Epidermal melanocyte (primary cell): ENCODE measurements around the gene GAS2L2.
"Not testable (repeated sequence)": the region's sequence is repeated elsewhere in the genome, so short reads cannot be mapped to it uniquely, and the experiment has no call there.

Source experiments
- DNase-seq: peaks from one replicate; pipeline ENCODE4 v3.0.0; 2011; ENCODE audit warnings: low spot score; ENCODE audit not compliant: insufficient read length

The GAS2L2 gene

DNA sequence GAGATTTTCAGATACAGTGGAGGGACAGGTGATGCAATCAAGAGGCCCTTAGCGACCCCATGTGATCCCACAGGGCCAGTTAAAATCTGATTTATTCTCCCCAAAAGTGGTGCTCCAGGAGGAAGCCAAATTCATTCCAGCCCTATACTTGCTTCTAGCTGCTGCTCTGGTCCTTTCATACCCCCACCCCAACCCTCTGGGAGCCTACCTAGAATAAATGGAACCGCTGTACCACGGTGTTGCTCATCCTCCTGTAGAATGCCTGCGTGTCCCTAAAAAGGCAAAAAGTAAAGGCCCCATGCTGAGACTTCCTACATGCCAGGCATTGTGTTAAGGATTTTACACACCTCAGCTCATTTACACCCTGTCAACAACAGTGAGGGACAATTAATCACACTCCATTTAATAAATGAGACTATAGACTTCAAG, 23.6 kb downstream of the GAS2L2 start:
- DNase-seq: no peak

DNA sequence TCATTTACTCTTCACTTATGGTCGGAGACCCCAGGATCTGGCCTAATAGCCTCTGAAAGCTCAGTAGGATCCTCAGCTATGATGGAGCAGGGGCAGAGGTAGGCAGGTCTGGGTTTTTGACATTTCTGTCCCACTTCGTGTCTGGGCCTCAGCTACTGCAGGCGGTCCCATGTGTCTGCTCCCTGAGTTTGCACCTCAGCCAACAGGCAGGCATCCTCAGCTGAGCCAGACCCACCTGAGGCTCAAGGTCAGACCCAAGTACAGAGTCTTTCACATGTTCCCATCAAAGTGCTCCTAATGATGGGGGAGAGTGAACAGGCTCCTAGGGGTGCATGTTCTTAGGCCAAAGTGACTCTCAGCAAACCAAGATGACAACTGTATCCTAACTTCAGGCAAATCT, 24.5 kb downstream of the GAS2L2 start:
- no peak for DNase-seq

DNA sequence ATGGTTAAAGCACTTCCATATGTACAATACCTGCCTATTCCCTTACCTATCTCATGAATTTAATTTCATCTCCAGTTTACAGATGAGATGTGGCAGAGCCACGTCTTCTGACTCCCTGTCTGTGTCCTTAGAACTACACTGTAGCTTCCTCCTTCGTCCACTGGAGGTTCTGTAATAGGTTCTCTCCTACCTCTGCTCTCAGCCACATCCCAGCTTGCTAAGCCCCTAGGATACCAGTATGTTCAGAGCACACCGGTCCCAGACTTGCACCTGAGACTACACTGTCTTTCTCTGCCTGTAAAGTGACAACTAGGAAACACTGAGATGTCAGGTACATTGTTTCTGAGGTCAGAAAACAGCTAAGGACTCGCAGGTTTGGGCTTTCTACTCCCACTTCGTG, 25.4 kb downstream of the GAS2L2 start:
- DNase-seq: no peak

DNA sequence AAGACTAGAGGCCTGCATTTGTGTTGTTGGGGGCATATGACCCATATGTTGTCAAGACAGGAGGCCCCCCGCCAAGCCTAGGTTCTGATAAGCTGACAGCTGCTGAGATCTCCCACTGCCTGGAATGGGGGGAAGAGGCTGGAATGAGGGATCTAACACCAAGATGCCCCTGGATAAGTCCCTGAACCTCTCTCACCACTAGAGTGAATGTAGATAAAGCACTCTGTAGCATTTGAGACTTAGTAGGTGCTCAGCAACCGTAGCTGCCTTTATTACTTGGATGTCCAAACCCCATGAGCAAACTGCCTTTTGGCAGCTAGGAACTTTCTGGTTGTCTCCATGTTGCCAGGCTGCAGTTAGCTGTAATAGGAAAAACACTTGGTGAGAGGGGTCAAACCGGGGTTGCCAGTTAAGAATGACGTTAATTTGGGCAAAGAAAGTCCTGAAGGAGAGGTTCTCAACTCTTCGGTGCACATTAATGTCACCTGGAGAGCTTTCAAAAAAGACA, 26.0 kb downstream of the GAS2L2 start:
- DNase-seq: no peak

DNA sequence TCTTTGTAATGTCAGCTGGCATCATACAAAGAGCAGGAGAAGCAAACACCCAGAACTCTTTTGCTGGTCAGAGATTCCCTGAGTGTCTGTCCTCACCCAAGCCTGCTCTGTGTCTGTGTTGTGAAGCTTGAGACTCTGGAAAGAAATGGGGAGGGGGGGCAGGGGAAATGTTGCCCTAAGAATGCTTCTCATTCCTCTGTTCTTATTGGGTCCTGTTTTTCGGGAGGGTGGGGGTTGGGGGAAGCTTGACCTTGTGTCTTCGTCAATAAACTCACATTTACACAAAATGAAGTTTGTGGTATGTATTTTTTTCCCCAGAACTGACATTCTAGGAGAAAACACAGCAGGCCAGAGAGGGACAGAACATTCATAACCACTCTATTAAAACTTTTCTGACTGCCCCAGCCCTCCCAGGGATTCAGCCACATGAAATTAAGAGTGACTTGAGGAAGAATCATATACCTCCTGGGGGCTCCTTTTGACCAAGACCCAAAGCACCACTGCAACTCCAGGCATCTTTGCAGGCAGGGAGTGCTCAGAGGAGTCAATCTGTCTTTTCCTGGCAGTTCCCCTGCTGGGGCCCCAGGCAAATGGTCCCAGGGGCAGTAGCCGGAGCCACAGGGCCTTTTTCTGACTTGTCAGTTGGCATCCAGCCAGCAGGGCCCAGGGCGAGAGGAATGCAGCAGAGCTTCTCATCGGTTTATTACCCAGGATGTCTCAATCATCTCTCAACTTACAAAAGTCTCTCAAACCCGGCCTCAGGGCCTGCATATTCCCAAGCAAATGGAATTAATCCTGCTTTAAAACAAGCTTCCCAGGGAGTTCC, 26.7 kb downstream of the GAS2L2 start:
- peak; percentile 75 for DNase-seq

DNA sequence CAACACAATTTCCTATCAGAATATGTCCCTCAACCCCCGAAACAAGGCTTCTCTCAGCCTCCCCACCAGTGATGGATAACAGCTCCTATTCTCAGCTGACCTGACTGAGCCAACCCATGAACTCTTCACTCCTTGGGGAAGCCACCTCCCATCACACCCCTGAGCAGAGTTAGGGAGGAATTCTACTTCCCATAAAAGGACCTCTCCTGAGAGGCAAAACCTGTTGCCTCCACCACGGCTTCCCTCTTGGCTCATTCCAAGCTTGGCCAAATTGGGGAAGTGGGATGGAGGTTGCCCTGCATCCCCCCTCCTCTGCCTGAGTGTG, 27.3 kb downstream of the GAS2L2 start:
- DNase-seq: no peak

DNA sequence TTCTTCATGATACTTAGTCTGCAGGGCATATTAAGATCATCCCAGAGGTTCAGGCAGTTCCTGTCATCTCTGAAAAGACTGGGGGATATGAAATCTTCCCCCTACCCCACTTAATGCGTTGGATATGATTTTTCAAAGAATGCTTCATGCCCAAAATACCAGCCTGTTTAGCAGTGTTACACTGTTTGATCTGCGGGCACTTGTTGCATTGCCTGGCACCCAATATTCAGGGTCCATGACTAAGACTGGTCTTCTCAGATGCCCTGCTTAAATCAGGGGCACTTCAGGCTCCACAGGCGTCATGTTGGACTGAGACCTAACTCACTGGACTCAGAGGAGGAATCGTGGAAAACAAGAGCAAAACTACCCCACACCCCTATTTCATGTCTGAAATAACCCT, 28.0 kb downstream of the GAS2L2 start:
- DNase-seq: no peak

DNA sequence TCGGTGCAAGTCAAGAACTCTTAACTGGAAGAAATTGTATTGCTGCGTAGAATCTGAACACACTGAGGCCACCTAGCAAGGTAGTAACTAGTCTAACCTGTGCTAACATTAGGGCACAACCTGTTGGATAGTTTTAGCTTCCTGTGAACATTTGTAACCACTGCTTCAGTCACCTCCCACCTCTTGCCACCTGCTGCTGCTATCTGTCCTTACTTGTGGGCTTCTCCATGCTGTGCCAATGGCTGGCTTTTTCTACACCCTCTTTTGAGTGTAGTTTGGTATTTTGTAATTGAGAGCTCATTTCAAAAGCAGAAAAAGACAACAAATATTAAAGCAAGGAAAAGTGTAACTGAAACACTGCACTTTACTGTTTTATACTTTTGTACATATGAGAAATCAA, 29.3 kb downstream of the GAS2L2 start:
- no peak for DNase-seq

DNA sequence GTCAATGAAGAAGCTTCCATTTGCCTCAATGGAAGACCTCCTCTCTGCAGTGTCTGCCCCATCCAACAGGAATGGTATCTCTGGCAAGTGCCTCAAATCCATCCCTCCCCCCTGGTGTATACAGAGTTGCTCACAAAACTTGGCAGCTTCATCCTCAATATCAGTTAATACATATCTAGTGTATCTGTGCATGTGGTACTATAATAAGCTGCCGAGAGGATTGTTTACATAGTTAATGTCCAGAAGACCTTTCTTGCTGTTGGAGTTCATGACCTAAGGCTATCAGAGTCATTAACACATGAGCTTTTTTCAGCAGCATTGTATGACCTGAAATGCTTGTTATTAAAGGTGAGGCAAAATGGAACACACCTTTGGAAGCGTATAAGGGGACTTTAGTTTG, 35.6 kb downstream of the GAS2L2 start:
- no peak for DNase-seq

DNA sequence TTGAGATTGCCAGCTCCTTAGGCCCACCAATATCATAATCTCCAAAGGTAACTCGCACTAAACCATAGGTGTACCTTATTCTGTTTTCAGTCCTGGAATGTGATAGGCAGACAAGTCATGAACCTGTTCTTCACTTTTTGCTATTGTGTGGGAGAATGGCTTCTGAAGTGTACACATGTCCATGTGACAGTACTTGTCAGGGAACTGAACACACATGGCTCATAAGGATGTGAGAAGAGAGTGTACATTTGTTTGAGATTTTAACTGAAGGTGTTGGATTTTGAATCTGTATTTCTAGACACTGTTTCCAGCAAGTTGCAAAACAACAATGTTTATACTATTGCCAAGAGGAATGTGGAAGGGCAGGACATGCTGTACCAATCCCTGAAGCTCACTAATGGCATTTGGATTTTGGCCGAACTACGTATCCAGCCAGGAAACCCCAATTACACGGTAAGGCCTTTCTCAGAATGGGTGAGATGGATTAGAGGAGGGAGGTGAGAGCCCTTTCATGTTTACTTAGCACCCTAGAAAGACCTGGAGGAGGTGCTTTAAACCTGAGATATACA, 36.1 kb downstream of the GAS2L2 start:
- DNase-seq: no peak

DNA sequence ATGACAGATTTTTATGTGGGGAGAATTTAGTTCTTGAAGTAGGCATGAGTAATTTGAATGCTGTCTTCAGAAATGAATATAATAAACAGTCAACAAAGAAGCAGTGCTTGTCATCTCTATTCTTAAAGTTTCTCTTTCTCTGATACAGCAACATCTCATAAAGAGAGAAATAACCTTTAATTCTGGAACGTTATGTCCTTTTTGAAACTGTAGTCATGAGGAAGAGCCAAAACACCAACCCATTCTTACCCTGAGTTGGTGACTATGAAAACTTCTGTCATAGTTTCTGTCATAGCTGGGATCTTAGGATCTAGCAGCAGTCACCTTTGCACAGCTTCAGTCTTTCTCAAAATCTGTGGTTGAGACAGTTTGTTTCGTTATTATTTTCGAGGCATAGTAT, 36.9 kb downstream of the GAS2L2 start:
- DNase-seq: no peak

DNA sequence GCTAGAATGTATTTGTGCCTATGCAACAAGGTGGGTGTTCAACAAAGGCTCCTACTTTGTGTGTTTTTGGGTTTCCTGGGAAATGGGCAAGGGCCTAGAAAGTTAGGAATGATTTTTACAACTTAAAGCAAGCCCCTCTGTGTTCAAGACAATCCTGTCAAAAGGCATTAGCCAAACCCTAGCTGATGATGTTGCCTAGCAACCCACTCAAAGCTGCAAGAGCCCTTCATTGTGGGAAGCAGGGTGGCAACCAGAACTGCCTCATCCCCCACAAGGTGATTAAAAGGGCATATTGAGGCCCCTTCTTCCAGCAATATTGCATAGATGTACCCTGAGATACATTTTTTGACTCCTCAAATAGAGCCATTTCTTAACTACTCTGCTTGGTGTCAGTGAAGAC, 37.6 kb downstream of the GAS2L2 start:
- no peak for DNase-seq

DNA sequence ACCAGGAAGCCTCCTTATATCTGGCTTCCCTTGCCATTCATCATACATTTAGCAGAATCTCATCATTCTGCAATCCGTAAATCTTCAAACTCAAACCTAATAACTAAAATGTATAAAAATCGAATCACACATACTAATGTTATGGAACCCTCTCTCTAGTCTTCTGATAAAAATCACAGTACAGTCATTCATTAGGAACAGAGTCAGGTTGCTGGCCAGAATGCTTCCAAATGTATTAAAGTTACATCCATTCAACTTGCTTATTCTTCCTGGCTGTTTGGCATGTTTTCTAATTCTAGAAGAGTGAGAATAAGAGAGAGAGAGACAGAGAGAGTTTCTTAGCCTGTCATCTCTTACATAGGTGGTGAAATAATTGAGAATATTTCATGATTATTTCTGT, 38.1 kb downstream of the GAS2L2 start:
- no peak for DNase-seq

DNA sequence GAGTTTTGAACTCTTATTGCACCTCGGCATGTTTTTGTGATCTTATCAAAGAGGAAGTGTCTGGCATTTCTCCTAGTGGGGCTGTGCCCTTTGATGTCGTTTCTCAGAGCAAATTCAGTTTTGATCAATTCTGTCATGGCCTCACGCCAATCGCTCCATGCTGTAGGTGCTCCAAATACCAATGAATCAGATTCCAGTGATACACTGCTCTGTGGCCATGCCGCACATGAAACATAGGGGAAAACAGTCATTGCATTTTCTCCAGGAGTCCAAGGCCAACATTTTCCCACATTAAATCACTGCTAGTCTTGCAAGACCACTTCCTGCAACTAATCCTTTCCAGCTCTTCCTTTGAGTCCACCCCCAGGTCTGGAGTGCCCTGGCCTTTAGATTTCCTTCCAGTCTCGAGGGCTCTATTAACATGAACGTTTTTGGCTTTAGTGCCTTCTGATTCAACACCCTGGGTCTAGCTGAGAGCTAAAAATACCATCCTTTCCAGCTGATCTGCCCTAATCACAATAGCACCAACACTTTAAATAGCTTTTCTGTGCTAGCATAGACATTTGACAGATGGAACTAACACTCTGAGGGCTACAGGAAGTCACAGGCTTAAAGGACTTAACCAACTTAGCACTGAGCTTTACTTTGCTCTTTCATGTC, 39.8 kb downstream of the GAS2L2 start:
- DNase-seq: no peak

DNA sequence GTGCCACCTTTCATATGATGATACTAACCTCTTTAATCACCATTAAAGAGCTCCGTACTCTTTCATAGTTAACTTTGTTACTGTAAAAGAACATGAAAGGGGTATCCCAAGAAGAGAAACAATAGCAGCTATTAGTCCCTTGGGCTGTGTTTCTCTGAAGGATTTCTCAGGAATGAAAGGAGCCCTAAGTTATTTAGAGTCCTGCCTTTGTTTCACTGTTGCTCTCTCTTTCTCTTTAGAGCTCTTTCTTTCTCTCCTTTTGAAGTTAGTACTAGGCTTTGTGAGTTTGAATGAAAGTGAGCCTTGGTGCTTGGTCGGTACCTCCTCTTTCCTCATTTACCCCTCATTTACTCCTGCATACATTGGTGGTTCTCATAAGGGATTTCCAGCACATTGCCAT, 42.1 kb downstream of the GAS2L2 start:
- DNase-seq: no peak

DNA sequence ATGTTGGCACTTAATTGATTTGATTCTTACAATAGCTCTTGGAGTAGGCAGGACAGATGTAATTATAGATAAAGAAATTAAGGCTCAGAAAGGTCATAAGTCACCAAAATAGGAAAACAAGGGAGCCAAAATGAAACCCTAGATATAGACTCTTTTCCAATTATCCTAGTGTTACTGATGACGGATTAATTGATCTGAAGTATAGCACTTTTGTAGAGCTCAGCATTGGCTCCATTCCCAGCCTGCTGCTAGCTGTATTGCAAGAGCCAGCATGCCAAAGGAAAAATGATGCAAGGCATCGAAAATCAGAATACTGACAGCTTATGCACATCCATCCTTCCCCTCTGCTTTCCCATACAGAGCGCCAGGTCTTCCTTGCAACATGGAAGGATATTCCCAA, 43.2 kb downstream of the GAS2L2 start:
- DNase-seq: no peak

DNA sequence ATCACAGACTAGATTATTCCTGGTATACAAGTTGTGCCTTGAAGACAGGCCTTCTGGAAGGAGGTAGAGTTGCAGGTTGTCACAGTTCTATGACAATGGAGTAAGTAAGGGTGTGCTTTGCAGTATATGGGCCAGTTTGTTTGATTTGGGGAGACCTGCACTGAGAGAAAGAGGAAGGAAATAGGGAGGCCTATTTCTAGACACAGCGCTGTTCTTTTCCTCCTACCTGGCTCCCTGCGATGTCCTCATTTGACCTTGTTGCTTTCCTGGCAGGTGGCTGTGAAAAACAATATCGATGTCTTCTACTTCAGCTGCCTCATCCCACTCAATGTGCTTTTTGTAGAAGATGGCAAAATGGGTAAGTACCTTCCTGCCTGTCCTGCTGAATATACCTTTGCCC, 44.1 kb downstream of the GAS2L2 start:
- DNase-seq: no peak

DNA sequence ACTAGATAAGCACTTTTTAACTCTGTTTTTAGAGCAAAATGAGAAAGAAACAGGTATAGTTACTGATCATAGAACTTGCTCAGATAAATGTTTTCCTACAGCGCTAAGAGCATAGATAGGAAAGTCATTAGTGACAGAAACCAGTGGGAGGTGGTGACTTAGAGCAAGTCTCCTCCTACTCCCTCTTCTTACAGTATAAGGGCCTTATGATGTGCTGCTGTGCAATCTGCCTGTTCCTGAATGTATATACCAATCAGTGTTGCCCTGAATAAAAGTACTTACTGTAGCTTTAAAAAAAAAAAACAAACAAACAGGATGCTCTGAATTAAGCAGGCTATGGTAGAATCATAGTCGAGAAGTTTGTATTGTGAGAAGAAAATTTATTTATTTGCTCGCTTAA, 44.9 kb downstream of the GAS2L2 start:
- DNase-seq: no peak

DNA sequence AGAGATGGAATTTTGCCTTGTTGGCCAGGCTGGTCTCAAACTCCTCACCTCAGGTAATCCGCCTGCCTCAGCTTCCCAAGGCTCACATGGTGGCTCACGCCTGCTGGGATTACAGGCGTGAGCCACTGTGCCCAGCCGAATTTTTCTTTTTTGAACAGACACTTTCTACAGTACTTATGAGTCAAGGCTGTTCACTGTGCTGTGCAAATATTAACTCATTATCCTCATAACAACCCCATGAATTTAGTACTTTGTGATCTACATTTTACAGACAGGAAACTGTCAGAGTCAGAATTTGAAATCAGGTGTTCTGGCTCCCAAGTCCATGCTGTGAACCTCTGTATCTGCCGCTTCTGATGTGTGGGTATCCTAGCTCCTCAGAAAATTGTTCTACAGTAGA, 47.3 kb downstream of the GAS2L2 start:
- DNase-seq: no peak

DNA sequence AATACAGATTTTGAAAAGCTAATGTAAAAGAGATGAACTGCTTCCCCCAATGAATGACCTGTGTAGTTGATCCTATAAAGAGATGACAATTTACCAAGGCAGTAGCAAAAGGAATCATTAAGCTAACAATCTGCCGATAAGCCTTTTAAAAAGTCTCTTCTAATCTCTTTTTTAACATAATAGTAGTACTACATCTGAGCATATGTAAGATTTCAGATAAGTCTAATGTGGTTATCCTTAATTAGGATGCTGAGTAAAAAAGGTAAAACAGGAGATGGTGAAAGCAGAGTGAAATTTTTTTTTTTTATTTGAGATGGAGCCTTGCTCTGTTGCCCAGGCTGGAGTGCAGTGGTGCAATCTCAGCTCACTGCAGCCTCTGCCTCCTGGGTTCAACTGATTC, 47.8 kb downstream of the GAS2L2 start:
- no peak for DNase-seq

DNA sequence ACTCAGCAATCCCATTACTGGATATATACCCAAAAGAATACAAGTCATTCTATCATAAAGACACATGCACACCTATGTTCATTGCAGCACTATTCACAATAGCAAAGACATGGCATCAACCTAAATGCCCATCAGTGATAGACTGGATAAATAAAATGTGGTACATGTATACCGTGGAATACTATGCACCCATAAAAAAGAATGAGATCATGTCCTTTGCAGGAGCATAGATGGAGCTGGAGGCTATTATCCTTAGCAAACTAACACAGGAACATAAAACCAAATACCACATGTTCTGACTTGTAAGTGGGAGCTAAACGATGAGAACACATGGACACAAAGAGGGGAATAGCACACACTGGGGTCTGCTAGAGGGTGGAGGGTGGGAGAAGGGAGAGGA, 49.7 kb downstream of the GAS2L2 start:
- DNase-seq: not testable (repeated sequence)

DNA sequence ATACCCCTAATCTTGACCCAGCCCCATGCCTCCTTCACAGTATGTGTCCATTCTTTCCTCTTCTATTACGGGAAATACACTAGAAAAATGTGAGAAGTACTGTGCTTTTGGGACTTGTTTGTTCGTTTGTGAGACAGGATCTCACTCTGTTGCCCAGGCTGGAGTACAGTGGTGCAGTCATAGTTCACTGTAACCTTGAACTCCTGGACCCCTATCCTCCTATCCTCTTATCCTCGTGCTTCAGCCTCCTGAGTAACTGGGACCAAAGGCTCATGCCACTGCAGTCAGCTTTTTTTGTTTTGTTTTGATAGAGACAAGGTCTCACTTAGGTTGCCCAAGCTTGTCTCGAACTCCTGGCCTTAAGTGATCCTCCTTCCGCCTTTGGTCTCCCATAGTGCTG, 51.5 kb downstream of the GAS2L2 start:
- DNase-seq: no peak

DNA sequence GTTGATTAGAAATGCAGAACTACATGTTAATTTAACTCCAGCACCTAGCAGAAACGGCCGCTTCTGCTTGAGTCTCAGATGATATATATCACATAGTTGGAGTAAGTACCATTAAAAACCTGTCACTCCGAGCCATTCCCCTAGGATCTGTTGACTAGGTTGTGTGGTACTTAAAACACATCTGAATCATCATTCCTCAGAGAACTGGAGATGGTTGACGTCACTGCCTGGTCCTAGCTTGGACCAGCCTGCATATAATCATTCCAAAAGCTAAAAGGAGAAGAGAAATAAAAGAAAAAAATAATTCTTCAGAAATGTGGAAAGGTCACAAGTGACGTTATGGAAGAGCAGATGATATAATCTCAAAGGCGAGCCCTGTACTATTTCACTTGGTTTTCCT, 52.9 kb downstream of the GAS2L2 start:
- no peak for DNase-seq
